ENCODE results near the gene TEF.

DNA sequence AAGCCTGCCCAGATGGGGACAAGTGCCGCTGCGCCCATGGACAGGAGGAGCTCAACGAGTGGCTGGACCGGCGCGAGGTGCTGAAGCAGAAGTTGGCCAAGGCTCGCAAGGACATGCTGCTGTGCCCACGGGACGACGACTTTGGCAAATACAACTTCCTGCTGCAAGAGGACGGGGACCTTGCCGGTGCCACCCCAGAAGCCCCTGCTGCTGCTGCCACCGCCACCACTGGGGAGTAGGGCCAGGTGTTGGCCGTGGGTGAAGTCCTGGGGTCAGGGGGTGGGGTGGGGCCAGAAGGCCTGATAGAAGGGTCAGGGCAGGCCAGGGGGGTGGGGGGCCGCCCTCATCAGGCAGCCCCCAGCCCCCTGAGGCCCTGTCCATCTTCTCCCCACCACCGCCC lies 24.6 kb upstream of the TEF start:
- TF ChIP-seq, protein P1, sequence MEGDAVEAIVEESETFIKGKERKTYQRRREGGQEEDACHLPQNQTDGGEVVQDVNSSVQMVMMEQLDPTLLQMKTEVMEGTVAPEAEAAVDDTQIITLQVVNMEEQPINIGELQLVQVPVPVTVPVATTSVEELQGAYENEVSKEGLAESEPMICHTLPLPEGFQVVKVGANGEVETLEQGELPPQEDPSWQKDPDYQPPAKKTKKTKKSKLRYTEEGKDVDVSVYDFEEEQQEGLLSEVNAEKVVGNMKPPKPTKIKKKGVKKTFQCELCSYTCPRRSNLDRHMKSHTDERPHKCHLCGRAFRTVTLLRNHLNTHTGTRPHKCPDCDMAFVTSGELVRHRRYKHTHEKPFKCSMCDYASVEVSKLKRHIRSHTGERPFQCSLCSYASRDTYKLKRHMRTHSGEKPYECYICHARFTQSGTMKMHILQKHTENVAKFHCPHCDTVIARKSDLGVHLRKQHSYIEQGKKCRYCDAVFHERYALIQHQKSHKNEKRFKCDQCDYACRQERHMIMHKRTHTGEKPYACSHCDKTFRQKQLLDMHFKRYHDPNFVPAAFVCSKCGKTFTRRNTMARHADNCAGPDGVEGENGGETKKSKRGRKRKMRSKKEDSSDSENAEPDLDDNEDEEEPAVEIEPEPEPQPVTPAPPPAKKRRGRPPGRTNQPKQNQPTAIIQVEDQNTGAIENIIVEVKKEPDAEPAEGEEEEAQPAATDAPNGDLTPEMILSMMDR (optimal IDR thresholded peaks at IDR 0.05 in 1 of 3, IDR thresholded peaks at IDR 0.05 in 1 of 3, conservative IDR thresholded peaks at IDR 0.05 in 1 of 3; ENCODE audit: extremely low read depth in 1 of 3, insufficient read depth in 2 of 3, low read length in 3 of 3), result no peak
- TF ChIP-seq EZH2 (IDR thresholded peaks at IDR 0.05; ENCODE audit: low read length), result no peak
